ENCODE measurements around the gene PEAK1. TPM values are rescaled to one million over a fixed set of nuclear protein-coding genes. Genes with fewer than 3 reads are reported as not detected.
"Not testable (repeated sequence)": the region's sequence is repeated elsewhere in the genome, so short reads cannot be mapped to it uniquely, and the experiment has no call there.

Gene PEAK1
- total and polyA plus RNA-seq, 2 donors (not counting 3 experiments of a cell fraction or from before 2014, with no cell fraction given) = 17.9 to 91.9 TPM

DNA sequence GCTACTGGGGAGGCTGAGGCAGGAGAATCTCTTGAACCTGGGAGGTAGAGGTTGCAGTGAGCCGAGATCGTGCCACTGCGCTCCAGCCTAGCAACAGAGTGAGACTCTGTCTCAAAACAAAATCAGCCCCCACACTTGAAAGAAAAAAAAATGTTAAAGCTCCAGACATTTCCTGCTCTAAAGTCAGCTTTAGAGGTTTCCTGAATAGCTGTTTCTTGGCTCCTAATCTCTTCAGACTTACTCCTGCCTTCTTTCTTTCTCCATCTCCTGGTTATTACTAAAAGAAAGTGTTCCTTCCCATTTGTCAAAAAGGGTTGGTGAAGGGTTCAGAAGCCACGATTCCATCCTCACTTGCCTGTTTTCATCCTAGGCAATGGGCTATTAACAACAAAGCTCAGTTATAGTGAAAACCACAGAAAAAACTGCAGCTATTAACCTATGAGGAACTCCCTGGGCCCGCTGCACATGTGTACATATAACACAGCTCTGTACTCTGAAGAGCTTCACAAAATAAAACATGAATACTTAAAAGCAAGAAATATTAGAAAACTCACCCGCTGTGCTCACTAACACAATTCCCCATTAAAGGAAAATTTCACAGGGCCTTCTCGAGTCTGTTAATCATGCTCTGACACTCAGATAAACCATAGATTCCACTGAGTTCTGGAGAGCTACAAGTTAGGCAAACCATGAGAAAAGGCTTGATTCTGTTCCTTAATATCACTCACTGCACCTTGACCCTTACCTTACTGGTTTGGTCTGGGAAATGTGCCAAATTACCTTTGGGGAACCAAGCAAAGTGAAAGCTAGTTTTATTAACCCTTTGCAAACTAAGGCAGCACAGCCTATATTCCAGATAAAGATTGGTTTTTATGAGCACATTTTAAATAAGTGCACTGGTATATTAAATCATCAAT lies 259.1 kb downstream of the PEAK1 start:
- CTCF ChIA-PET = interaction anchor here (0.7 to 2.9 kb wide), 12 partner anchors 12 to 383 kb away, joined by 3 to 21 read pairs (median 4); no protein-coding TSS in a partner anchor
- Histone ChIP-seq H3K4me3 (replicated peaks in 1 of 3; ENCODE audit: insufficient read depth in 1 of 3, low read depth in 1 of 3, low read length in 3 of 3) (no peak overlapping the region), H3K4me2 (ENCODE audit: insufficient read depth, low read length) (peak overlapping the region; percentile 66), H3K9me1 (replicated peaks; ENCODE audit: control insufficient read depth, extremely low read depth, insufficient read depth, low read length) (no peaks in the 10 kb centered on the region), H3K9ac (replicated peaks; ENCODE audit: extremely low read depth, insufficient read depth, low read length) (no peak overlapping the region), H3K27me3 (ENCODE audit: control insufficient read depth in 2 of 2, insufficient read depth in 2 of 2, low read length in 2 of 2) (no peaks in the 10 kb centered on the region), H3K9me3 (replicated peaks; ENCODE audit: control insufficient read depth, insufficient read depth, low read length) (no peaks in the 10 kb centered on the region), H3K27ac (ENCODE audit: insufficient read depth, low read depth, low read length) (peak overlapping the region; percentile 27), H2AFZ (ENCODE audit: low read depth, low read length) (no peak overlapping the region), H3K4me1 (ENCODE audit: control insufficient read depth, extremely low read depth, insufficient read depth, low read length) (peaks cover 21% of the 10 kb centered on the region), H4K20me1 (replicated peaks; ENCODE audit: control insufficient read depth, extremely low read depth, insufficient read depth, low read length) (no peaks in the 10 kb centered on the region), H3K36me3 (ENCODE audit: control insufficient read depth in 2 of 2, extremely low read depth in 1 of 2, insufficient read depth in 2 of 2, low read length in 2 of 2) (peaks cover 2 to 8% of the 10 kb centered on the region in 2 experiments), H3K79me2 (ENCODE audit: control insufficient read depth, insufficient read depth, low read length) (peaks cover 2% of the 10 kb centered on the region)
- DNase-seq (ENCODE audit: low read depth, low spot score) (peak; percentile 73), FAIRE-seq (peak; percentile 64)
- POLR2A ChIA-PET = interaction anchor here (0.6 to 1.1 kb wide), 3 partner anchors 16 to 1618 kb away, joined by 4 to 5 read pairs (median 4); no protein-coding TSS in a partner anchor
- no TSS peak for BruUV-seq (replicated peaks)
- intact Hi-C loops (cut with micrococcal nuclease) = no loop called here
- no peak for TF ChIP-seq POLR2A (IDR thresholded peaks at IDR 0.05; ENCODE audit: low read depth, low read length)
- TF ChIP-seq, protein P1, sequence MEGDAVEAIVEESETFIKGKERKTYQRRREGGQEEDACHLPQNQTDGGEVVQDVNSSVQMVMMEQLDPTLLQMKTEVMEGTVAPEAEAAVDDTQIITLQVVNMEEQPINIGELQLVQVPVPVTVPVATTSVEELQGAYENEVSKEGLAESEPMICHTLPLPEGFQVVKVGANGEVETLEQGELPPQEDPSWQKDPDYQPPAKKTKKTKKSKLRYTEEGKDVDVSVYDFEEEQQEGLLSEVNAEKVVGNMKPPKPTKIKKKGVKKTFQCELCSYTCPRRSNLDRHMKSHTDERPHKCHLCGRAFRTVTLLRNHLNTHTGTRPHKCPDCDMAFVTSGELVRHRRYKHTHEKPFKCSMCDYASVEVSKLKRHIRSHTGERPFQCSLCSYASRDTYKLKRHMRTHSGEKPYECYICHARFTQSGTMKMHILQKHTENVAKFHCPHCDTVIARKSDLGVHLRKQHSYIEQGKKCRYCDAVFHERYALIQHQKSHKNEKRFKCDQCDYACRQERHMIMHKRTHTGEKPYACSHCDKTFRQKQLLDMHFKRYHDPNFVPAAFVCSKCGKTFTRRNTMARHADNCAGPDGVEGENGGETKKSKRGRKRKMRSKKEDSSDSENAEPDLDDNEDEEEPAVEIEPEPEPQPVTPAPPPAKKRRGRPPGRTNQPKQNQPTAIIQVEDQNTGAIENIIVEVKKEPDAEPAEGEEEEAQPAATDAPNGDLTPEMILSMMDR (IDR thresholded peaks at IDR 0.05; ENCODE audit: extremely low read depth in 1 of 2, insufficient read depth in 1 of 2, low read depth in 1 of 2, low read length in 2 of 2) = no peak
- no peak for TF ChIP-seq GATA2 (IDR thresholded peaks at IDR 0.05; ENCODE audit: insufficient read depth, insufficient read length, low read depth, low read length)
- no peak for TF ChIP-seq EZH2 (IDR thresholded peaks at IDR 0.05; ENCODE audit: borderline replicate concordance, low read depth, low read length, severe bottlenecking)
- dilution Hi-C loops (cut with MboI; ENCODE audit: extremely low pct_ligation_motif_present, low sequenced_read_pairs) = no loop called here

DNA sequence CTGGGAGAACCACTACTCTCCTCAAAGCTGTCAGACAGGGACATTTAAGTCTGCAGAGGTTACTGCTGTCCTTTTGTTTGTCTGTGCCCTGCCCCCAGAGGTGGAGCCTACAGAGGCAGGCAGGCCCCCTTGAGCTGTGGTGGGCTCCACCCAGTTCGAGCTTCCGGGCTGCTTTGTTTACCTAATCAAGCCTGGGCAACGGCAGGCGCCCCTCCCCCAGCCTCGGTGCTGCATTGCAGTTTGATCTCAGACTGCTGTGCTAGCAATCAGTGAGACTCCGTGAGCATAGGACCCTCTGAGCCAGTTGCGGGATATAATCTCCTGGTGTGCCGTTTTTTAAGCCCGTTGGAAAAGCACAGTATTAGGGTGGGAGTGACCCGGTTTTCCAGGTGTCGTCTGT lies 263.9 kb downstream of the PEAK1 start:
- CTCF ChIA-PET; H4K20me1 ChIP-seq (replicated peaks; ENCODE audit: control insufficient read depth, extremely low read depth, insufficient read depth, low read length); H3K9ac ChIP-seq (replicated peaks; ENCODE audit: extremely low read depth, insufficient read depth, low read length); H3K4me3 ChIP-seq (replicated peaks in 1 of 3; ENCODE audit: insufficient read depth in 1 of 3, low read depth in 1 of 3, low read length in 3 of 3); H3K9me1 ChIP-seq (replicated peaks; ENCODE audit: control insufficient read depth, extremely low read depth, insufficient read depth, low read length); H3K9me3 ChIP-seq (replicated peaks; ENCODE audit: control insufficient read depth, insufficient read depth, low read length); dilution Hi-C loops (cut with MboI; ENCODE audit: extremely low pct_ligation_motif_present, low sequenced_read_pairs); H2AFZ ChIP-seq (ENCODE audit: low read depth, low read length); intact Hi-C loops (cut with micrococcal nuclease); H3K36me3 ChIP-seq (ENCODE audit: control insufficient read depth in 2 of 2, extremely low read depth in 1 of 2, insufficient read depth in 2 of 2, low read length in 2 of 2); H3K4me2 ChIP-seq (ENCODE audit: insufficient read depth, low read length); H3K27ac ChIP-seq (ENCODE audit: insufficient read depth, low read depth, low read length); H3K27me3 ChIP-seq (ENCODE audit: control insufficient read depth in 2 of 2, insufficient read depth in 2 of 2, low read length in 2 of 2); H3K79me2 ChIP-seq (ENCODE audit: control insufficient read depth, insufficient read depth, low read length); POLR2A ChIA-PET; DNase-seq (ENCODE audit: low read depth, low spot score); BruUV-seq (replicated peaks); FAIRE-seq: not testable (repeated sequence)
- peaks cover 15% of the 10 kb centered on the region for H3K4me1 ChIP-seq (ENCODE audit: control insufficient read depth, extremely low read depth, insufficient read depth, low read length)
